CD4-positive, alpha-beta T cell treated with Interferon gamma for 1 hour (primary cell): ENCODE data around the gene SPART.
"Not testable (repeated sequence)": the region's sequence is repeated elsewhere in the genome, so short reads cannot be mapped to it uniquely, and the experiment has no call there.

Experiments
- DNase-seq: peaks from one replicate; pipeline ENCODE4 v3.0.0-alpha.2; 2020

SPART gene

DNA sequence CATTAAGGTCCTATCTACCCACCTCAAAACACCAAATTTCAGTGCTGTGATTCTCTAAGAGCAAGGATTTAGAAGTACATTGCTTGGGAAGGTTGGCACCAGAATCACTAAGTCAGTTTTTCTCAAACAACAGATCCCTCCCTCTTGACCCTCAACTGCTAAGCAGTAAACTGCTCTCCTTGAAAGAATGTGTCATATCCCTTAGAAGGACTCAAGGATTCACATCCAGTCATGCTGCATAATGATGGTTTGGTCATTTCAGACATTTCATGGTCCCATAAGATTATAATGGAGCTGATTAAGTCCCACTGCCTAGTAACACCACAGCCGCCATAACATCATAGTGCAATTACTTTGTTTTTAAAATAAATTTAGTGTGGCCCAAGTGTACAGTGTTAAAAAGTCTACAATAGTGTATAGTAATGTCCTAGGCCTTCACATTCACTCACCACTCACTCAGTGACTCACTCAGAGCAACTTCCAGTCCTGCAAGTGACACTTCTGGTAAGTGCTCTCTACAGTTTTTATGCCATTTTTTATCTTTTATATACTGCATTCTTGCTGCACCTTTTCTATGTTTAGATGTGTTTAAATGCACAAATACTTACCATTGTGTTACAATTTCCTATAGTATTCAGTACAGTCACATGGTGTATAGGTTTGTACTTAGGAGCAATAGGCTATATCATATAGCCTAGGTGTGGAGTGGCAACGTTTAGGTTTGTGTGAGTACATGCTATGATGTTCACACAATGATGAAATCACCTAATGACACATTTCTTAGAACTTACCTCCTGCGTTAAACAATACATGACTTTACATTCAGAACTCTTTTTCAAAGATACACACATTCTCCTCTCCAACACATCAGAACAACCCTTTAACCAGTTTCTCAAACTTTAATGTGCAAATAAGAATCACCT lies 32.9 kb downstream of the SPART start:
- DNase-seq, result no peak

DNA sequence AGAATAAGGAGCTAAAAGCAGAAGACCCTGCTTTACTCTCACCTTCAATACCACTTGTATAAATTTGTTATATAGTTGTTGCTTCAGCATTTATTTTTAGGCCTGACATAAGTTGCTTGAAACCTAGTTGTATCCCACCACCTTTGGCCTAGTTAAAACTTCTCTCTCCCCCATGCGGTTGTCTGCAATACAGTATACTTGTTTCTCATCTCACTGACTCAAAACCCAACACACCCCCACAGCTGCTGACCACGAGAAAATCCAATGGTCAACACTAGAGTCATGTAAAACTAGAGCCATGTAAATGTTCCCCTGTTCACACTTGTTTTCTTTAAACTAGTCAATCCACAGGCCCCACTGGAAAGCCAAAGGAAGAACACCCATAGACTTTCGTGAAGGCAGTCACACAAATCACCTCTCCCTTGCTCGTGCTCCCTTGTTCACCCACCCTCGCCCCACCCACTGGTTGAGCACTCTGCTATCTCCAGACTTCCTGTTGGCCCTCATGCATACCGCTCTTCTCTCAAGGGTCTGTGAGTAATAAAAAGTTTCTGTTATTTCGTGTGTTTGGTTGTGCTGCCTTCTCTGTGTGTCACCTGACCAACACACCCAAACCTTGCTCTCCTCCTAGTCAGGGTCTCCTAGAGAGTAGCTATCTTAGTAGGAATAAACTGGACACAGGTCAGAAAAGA lies 35.6 kb downstream of the SPART start:
- no peak for DNase-seq

DNA sequence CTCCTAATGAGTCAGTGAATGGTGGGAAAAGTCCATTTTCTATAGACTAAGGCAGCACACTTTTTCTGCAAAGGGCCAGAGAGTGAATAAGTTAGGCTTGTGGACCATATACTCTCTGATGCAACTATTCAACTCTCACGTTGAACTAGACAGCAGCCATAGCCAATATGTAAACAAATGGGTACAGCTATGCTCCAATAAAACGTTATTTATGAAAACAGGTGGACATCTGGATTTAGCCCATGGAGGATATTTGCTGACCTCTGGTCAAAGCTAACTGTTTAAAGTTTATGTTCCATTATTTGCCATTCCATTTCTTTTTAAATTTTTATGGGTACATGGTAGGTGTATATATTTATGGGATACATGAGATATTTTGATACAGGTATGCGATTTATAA lies 43.9 kb downstream of the SPART start:
- no peak for DNase-seq

DNA sequence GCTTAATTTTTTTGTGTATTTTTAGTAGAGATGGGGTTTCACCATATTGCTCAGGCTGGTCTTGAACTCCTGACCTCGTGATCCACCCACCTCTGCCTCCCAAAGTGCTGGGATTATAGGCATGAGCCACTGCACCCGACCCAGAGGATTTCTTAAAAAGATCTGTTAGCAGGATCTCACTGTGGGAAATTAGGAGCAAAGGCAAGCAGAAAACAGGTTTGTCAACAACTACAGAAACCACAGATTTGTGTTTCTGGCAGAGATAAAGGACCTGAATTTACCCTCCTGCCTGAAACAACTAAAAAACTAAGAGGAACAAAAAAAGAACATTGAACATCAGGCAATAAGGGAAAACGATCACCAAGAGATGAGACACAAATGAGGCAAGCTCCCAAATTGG lies 46.7 kb downstream of the SPART start:
- DNase-seq, result not testable (repeated sequence)

DNA sequence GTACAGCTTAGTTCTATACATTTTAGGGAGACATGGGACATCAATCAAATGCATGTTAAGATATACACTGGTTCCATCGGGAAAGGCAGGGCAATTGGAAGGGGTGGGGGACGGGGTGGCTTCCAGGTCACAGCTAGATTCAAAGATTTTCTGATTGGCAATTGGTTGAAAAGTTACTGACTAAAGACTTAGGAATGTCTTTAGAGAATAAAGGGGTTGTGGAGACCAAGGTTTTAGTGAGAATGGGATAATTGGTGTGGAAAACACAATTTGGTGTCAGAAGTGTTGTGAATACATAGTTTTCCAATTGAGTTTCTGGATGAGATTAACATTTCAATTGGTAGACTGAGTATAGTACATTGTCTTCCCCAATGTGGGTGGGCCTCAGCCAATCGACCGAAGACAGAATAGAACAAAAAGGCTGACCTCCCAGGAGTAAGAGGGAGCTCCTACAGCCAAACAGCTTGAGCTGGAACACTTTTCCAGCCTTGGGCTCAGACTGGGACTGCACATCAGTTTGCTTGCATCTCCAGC lies 47.6 kb downstream of the SPART start:
- no peak for DNase-seq

DNA sequence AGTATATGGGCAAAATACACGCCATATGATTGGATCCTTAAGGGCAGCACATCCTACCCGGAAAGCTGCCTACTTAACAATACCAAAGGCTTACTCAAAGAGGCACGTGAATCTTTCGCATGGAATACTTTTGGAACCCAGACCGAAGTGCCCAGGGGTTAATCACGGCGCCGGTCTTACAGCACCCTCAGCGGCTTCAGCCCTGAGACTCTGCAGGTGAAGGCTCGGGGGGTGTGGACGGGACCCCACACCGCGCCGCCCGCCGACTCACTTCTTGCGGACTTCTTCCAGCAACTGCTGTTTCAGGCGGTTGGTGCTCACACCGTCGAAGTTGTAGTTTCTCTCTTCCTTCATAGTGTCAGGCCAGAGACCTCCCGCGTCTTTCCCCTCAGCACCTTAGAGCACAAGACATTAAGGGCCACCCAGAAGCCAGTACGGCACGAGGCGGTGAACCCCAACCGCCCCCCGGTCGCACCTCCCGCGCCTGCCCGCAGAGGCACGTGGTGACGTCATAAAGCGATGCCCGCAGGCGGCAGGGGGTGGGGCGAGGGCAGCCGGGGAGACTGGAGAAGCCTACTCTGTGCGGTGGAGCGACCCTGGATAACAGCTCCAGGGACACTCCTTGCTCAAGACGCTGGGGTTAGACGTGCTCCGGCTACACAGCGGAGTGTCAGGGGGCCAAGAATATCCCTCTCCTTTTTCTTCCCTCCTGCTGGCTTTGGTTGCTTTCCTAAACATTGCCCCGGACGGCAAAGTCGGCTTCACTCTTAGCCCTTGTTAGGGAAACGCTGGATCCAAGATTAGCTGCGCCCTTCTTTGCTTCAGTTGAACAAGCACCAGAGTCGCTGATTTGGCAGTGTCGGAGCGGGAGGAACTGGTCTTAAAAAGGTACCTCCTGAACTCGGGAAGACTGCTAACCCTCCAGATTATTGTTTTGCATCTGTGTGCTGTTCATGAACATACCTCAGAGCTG lies 48.5 kb downstream of the SPART start, which contains the start of gene CCDC169:
CCDC169 (minus strand) TSS at position 449 of the 973 bp plus-strand sequence; CDS start at position 354, 95 bp downstream.
- DNase-seq, result peak; percentile 72

DNA sequence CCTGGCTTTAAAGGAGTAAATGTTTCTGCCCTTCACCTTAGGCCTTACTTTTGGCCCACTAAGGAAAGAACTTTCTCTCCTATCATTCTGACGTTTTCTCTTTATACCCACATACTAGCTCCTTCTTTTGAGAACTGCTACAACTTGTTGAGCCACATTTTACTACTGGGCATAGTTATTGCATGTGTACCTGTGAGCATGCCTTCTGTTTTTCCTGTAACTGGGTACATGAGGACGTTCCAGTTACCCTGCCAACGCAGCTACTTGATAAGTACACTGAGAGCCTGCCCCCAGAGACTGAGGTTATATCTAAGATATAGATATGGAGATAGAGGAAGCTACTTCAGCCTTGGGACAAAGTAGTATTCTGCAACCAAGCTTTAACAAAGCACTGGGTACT lies 52.1 kb downstream of the SPART start:
- no peak for DNase-seq

DNA sequence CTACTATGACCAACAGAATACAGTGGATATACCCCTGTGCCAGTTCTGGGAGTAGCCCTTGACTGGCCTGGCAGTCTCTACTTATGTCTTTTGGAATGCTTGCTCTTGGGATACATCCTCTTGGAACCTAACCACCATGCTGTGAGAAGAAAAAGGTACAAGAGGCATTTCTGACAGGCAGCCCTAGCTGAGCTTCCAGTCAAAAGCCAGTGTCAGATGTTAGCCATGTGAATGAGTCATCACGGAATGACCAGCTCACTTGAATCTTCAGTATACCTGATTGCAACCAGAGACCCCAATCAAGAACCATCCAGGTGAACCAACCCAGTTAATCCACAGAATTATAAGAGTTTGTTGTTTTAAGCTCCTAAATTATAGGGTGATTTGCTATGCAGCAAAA lies 52.7 kb downstream of the SPART start:
- no peak for DNase-seq

DNA sequence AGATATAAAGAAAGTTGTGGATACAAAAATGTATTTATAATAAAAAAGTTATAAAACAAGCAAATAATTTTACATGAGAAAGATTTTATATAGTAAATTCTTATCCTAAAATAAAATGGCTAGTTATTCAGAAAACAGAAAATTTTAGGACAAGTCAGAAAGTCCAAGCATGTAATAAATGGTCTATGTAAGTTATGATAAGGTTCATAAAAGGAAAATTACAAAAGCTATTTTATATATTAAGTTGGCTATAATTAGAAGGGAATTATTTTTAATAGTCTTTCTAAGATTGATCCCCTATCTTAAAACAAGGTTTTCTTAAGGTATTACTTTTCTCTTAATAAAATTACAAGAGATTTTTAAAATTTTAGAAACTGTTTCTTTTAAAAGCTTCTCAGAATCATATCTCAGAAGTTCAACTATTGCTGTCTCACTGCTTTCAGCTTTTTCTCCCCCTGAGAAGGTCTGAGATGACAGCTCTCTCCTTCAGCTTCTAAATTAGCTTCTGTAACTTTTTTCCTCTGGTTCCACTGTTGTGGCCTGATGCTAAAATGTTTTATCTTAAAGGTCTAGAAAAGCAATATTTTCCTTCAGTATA lies 57.3 kb downstream of the SPART start:
- no peak for DNase-seq

DNA sequence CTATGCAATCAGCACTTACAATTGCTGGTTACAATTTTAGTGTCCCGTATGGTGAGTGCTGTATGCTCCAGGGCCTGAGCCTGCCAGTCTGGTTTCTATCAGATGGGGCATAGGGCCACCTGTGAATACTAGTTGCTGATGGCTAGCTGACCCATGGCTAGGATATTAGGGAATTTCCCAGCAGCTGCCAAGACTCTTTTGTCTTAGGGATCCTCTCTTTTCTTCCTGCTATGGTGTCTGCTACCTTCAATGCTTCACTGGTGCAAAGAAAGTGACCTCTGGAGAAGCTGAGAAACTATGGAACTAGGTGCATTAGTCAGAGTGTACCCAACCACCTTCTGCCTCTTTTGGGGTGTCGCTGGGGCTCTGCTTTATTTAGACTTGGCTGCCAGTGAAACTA lies 60.2 kb downstream of the SPART start:
- no peak for DNase-seq

DNA sequence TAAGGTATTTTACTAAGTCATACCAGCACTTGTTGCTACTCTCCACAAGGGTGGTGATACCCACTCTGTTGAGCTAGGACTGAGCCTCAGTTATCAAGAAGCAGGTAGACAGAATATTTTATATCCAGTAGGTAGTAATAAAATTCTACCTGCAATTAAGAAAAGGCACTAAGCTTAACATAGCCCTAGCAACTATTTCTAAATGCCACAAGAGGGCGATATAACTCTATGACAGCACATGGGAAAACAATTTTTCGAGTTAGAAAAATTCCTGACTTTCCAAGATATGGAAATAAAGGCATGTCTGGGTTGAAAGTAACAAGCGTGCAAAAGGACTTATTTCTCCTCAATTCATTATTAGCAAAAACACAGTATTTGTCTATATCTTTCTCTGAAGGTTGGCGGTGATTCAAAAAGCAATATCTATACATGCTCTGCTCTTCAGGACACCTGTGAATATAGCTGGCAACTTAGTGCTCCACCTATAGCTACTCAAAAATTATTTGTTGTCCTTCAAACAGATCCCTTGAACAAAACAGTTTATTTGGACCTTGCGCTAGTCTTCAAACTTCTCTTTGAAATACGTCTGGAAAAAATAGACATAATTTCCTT lies 63.3 kb downstream of the SPART start:
- no peak for DNase-seq

DNA sequence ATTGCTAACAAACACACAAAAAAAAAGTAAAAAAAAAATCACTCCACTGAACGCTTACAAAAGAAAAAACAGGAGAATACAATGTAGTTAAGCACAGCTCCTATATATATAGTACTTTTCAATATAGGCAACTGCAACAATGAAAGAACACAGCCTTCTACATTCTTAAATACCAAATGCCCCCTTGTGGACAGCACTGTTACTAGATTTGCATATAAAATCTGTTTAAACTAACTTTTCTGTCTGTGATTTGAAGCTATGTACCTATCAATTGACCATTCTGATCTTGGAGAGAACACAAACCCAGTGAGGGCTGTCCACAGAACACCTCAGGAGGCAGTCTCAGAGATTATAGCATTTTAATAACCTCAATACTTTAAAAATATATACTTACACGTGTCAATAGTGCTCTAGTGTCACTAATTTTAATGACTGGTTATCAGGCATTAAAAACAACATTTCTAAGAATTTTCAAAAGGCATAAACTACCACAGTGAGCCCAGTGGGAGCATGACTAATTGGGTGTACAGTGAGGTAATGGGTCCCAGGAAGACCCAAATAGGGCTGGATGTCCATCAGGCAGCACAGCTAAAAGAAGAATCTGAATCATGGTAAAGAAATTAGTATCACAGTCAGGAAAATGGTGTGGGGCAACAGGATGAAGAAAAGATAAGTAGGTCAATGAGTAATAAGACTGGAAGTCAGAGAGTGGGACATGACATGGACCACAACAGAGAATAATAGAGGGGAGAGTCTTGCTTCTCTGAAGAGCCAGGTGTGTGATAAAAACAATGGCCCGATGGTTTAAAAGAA lies 70.8 kb downstream of the SPART start:
- no peak for DNase-seq

DNA sequence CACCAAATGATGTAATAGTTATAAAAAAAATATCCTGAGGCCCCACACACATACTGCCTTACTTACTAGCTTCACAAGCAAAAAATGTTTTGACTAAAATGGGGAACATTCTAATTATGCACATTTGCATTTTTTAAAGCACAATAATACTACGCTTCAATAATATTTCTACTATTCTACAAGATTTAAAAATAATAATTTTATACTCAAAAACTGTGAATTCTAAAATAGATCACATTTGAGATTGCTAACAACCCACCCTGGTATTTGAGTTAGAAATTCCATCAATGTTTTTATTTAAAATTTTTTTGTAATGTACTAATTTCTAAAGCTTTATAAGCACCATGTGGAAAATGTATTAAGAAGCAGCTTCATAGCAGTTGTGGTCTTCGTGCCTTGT lies 72.8 kb downstream of the SPART start:
- DNase-seq, result no peak

DNA sequence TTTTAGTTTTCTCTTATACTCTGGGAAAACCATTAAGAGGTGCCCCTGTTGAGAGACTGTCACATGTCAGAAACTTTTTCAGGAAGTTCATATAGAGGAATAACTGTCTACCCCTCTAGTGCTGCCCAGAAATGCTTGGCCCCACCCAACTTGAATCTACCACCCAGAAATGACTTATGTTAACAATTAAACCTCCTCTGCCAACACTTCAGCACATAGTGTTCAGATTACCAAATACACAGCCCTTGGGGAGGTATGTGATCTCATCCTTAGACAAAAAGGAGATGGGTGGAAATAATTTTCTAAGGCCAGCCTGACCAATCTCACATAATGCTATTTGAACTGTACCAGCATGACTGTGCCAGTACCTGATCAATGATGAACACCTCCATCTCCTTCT lies 84.2 kb downstream of the SPART start:
- DNase-seq, result no peak

DNA sequence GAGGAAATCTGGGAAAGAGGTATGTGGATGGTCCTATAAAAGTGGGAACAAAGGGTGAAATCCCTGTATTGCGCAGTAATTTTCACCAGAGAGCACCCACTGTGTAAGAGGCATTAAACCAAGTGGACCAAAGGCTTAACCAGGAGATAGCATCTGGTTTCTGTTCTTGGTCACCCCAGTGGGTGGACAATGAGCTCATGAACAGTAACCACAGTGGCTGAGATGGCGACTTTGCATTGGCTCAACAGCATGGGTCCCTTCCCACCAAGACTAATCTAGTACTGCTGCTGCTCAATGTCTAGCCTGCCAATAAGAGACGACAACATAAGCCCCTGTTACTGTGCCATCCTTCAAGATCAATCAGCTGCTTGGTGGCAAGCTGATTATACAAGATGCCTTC lies 85.2 kb downstream of the SPART start:
- DNase-seq, result no peak

DNA sequence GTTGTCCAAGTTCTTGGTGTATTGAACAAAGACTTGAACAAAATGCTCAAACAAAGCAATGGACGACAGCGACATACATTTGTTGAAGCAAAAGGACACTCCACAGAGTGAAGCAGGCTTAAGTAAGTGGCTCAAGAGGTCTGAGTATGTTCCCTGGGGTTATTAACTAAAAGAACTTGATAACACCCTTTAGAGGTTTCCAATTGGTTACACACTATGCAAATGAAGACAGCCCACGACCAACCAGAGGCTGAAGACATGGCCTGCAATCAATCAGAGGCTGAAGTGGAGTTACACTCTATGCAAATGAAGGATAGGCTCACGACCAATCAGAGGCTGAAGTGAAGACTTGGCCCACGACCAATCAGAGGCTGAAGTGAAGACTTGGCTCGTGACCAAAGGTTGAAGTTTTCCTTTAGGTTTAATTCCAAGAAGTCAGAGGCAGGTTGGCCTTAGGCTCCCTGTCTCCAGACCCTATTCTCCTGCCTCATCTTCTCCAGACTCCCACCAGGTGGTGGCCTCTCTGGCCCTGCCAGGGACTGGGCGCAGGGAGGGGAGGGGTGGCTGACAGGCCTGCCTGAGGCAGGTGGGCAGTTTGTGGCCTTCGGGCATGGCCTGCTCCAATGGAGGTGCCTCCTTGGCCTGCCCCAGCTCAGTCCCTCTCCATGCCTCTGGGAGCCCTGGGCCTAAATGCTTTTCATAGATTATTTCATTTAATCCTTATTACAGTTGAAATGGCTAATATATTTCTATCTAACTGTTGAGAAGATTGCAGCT lies 86.6 kb downstream of the SPART start:
- DNase-seq, result no peak

DNA sequence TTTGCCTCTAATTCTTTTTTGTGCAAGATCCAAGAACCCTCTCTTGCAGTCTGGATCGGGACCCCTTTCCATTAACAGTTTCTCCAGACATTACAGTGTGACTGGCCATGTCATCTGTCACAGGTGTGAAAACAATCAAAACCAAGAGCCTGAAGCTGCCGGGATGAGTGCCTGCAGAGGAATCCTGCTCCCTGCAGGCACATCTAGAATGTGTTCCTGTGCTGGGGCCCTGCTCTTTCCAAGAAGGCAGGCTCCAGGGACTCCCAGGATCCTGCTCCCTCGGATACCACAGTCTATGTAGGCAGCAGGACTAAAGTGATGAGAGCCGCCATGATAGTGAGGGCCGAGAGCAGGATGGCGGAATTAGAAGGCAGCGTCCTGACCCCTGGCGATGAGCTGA lies 87.4 kb downstream of the SPART start:
- no peak for DNase-seq
